OCI-LY3 (cell line): ENCODE measurements around the gene PLSCR1.

Experiments
- H2AFZ ChIP-seq: fragments of 200-600, 300-600 bp; shearing (Covaris generic); 2 replicates; pipeline ENCODE4 v1.6.0; 2014; ENCODE audit warnings: antibody characterized with exemption, low read depth, low read length
- H3K27ac ChIP-seq: fragments of 200-600, 300-600 bp; sonication (generic); 2 replicates; pipeline ENCODE4 v1.5.1; 2014; ENCODE audit warnings: mild to moderate bottlenecking, low read length, moderate library complexity, mixed read lengths
- H3K27me3 ChIP-seq: fragments of 200-600, 300-600 bp; sonication (generic); 2 replicates; pipeline ENCODE4 v1.6.1; 2014; ENCODE audit warnings: low read depth, low read length, mixed read lengths
- H3K36me3 ChIP-seq: fragments of 200-600, 300-600 bp; sonication (generic); replicated peaks from 2 replicates; pipeline ENCODE3; 2014; ENCODE audit warnings: low read depth, low read length, mixed read lengths
- H3K4me1 ChIP-seq: fragments of 300-600, 200-600 bp; sonication (generic); 2 replicates; pipeline ENCODE4 v1.6.1; 2014; ENCODE audit warnings: low read length, mixed read lengths
- H3K4me2 ChIP-seq: fragments of 200-600, 300-600 bp; sonication (generic); 2 replicates; pipeline ENCODE4 v1.6.1; 2014; ENCODE audit warnings: low read length, mixed read lengths
- H3K4me3 ChIP-seq: fragments of 300-600, 200-600 bp; sonication (generic); 2 replicates; pipeline ENCODE4 v1.5.1; 2014; ENCODE audit warnings: antibody characterized with exemption, mild to moderate bottlenecking, low read length, moderate library complexity
- H3K79me2 ChIP-seq: fragments of 300-600, 200-600 bp; shearing (Covaris generic); 2 replicates; pipeline ENCODE4 v1.6.1; 2014; ENCODE audit warnings: mild to moderate bottlenecking, low read length, mixed read lengths
- H3K9ac ChIP-seq: fragments of 300-600, 200-600 bp; shearing (Covaris generic); 2 replicates; pipeline ENCODE4 v1.6.0; 2014; ENCODE audit warnings: mild to moderate bottlenecking, low read length, moderate library complexity
- H3K9me3 ChIP-seq: fragments of 200-600, 300-600 bp; shearing (Covaris generic); 2 replicates; pipeline ENCODE4 v1.6.1; 2014; ENCODE audit warnings: low read length, mixed read lengths; ENCODE audit not compliant: insufficient read depth
- H4K20me1 ChIP-seq: fragments of 200-600, 300-600 bp; sonication (generic); 2 replicates; pipeline ENCODE4 v1.6.1; 2016; ENCODE audit warnings: low read length, mixed read lengths; ENCODE audit not compliant: insufficient read depth
- EZH2phosphoT487 ChIP-seq: fragments of 200-600 bp; shearing (Covaris generic); IDR thresholded peaks from 2 replicates; pipeline ENCODE4 v1.6.1; 2018; ENCODE audit warnings: antibody characterized with exemption, mixed run types, low read depth
- TF ChIP-seq, protein P1 (sequence below): fragments of 200-600, 300-600 bp; sonication (generic); IDR thresholded peaks from 2 replicates; pipeline ENCODE4 v1.5.1; 2014; ENCODE audit warnings: antibody characterized with exemption, low read length, low read depth

PLSCR1 gene

GRCh38 chr3:146511402-146512134 lies 32.8 kb downstream of the PLSCR1 start:
- Histone ChIP-seq H3K27me3 (no peaks in the 10 kb centered on the region), H3K9ac (no peak overlapping the region), H4K20me1 (no peaks in the 10 kb centered on the region), H3K4me3 (no peak overlapping the region), H3K4me2 (no peak overlapping the region), H2AFZ (no peak overlapping the region), H3K27ac (no peak overlapping the region), H3K4me1 (no peaks in the 10 kb centered on the region), H3K9me3 (no peaks in the 10 kb centered on the region), H3K36me3 (peaks cover 11% of the 10 kb centered on the region), H3K79me2 (no peaks in the 10 kb centered on the region)
- TF ChIP-seq, protein P1, sequence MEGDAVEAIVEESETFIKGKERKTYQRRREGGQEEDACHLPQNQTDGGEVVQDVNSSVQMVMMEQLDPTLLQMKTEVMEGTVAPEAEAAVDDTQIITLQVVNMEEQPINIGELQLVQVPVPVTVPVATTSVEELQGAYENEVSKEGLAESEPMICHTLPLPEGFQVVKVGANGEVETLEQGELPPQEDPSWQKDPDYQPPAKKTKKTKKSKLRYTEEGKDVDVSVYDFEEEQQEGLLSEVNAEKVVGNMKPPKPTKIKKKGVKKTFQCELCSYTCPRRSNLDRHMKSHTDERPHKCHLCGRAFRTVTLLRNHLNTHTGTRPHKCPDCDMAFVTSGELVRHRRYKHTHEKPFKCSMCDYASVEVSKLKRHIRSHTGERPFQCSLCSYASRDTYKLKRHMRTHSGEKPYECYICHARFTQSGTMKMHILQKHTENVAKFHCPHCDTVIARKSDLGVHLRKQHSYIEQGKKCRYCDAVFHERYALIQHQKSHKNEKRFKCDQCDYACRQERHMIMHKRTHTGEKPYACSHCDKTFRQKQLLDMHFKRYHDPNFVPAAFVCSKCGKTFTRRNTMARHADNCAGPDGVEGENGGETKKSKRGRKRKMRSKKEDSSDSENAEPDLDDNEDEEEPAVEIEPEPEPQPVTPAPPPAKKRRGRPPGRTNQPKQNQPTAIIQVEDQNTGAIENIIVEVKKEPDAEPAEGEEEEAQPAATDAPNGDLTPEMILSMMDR: no peak
- no peak for TF ChIP-seq EZH2phosphoT487

GRCh38 chr3:146507331-146508120 lies 36.9 kb downstream of the PLSCR1 start:
- Histone ChIP-seq H4K20me1 (no peaks in the 10 kb centered on the region), H3K4me1 (peaks cover 28% of the 10 kb centered on the region), H3K79me2 (no peaks in the 10 kb centered on the region), H2AFZ (no peak overlapping the region), H3K27me3 (no peaks in the 10 kb centered on the region), H3K36me3 (peaks cover 8% of the 10 kb centered on the region), H3K9me3 (no peaks in the 10 kb centered on the region), H3K27ac (no peak overlapping the region), H3K9ac (no peak overlapping the region), H3K4me2 (no peak overlapping the region), H3K4me3 (no peak overlapping the region)
- TF ChIP-seq, protein P1: no peak
- TF ChIP-seq EZH2phosphoT487: no peak

- no peak overlapping the region for H3K9ac ChIP-seq
- H3K4me1 ChIP-seq: peaks cover 42% of the 10 kb centered on the region
- no peaks in the 10 kb centered on the region for H4K20me1 ChIP-seq
- H3K9me3 ChIP-seq: no peaks in the 10 kb centered on the region
- no peaks in the 10 kb centered on the region for H3K27me3 ChIP-seq
- no peak for TF ChIP-seq EZH2phosphoT487
- TF ChIP-seq, protein P1: no peak
- no peak overlapping the region for H3K4me2 ChIP-seq
- peaks cover 8% of the 10 kb centered on the region for H3K36me3 ChIP-seq
- H2AFZ ChIP-seq: no peak overlapping the region
- H3K4me3 ChIP-seq: no peak overlapping the region
- H3K27ac ChIP-seq: no peak overlapping the region
- no peaks in the 10 kb centered on the region for H3K79me2 ChIP-seq
Measured at GRCh38 chr3:146505516-146505915, 38.9 kb downstream of the PLSCR1 start.
